ENCODE results near the gene PPP3CA. TPM values are rescaled to one million over a fixed set of nuclear protein-coding genes. Genes with fewer than 3 reads are reported as not detected.
A peak's percentile ranks its signal among the peaks of the same experiment; 100 is the strongest.

PPP3CA gene
- total RNA-seq, 1 donor from 2014 or later = 78.8 TPM

DNA sequence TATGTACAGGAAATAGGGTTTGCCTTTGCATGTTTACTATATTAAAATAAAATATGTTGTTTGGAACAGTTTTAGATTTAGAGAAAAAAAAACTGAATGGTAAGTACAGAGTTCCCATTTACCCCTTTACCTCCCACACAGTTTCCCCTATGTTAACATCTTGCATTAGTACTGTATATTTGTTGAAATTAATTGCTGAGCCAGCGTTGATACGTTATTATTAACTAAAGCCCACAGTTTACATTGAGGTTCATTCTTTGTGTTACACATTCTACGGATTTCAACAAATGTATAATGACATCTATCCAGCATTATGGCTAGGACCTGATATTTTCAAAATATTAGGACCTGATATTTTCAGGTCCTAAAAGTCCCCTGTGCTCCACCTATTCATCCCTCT, 70.7 kb downstream of the PPP3CA start:
- Mint-ChIP-seq H3K4me3 (no peak overlapping the region), H3K27me3 (no peaks in the 10 kb centered on the region), H3K9me3 (no peaks in the 10 kb centered on the region), H3K36me3 (ENCODE audit: low read depth) (peaks cover 2% of the 10 kb centered on the region), H3K27ac (no peak overlapping the region), H3K4me1 (peaks cover 67% of the 10 kb centered on the region)
- CTCF ChIA-PET = no interaction called here
- intact Hi-C loops (cut with micrococcal nuclease) = loop anchor here (2.0 to 10.0 kb wide), 2 partner anchors 14 to 458 kb away; no protein-coding TSS in a partner anchor
- no peak for ATAC-seq (ENCODE audit: low read depth)
- POLR2A ChIA-PET = interaction anchor here (0.8 kb wide), 1 partner anchor 56 kb away, joined by 10 read pairs; no protein-coding TSS in a partner anchor
- no peak for DNase-seq
- TF ChIP-seq CTCF (IDR thresholded peaks at IDR 0.05) = no peak

- Mint-ChIP-seq H3K27ac (peak overlapping the region; percentile 37), H3K4me3 (peak overlapping the region; percentile 8), H3K4me1 (peaks cover 67% of the 10 kb centered on the region), H3K36me3 (ENCODE audit: low read depth) (peaks cover 2% of the 10 kb centered on the region), H3K9me3 (no peaks in the 10 kb centered on the region), H3K27me3 (no peaks in the 10 kb centered on the region)
- ATAC-seq (ENCODE audit: low read depth) = peak; percentile 45
- ChIA-PET CTCF (interaction anchor here (0.7 kb wide), 1 partner anchor 456 kb away, joined by 3 read pairs; no protein-coding TSS in a partner anchor), POLR2A (interaction anchor here (0.5 to 0.7 kb wide), 2 partner anchors 22 to 806 kb away, joined by 3 read pairs; no protein-coding TSS in a partner anchor)
- TF ChIP-seq CTCF (IDR thresholded peaks at IDR 0.05) = no peak
- no peak for DNase-seq
- intact Hi-C loops (cut with micrococcal nuclease) = loop anchor here (2.0 to 10.0 kb wide), 2 partner anchors 16 to 460 kb away; no protein-coding TSS in a partner anchor
Observed at GRCh38 chr4:101274888-101275752, 72.2 kb downstream of the PPP3CA start.

- intact Hi-C loops (cut with micrococcal nuclease) = loop anchor here (1.0 to 10.0 kb wide), 2 partner anchors 8 to 463 kb away; no protein-coding TSS in a partner anchor
- no peak overlapping the region for H3K27ac Mint-ChIP-seq
Observed at GRCh38 chr4:101271516-101271915, 75.8 kb downstream of the PPP3CA start.

DNA sequence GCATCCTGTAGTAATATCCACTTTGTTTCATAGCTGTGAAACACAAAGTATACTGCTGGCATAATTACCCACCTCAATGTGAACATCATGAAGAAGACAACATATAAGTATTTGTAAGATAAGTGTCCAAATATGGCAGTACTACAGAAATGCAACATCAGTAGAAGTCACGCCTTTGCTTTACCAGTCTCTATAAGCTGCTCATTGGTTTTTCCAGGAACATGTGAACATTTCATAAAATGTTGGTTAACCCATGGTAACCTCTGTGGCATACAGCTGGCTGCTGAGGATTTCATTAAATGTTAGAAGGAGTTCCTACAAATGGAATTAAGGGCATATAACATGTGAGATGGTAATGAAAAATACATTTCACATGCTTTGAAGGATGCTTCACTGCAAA, 77.6 kb downstream of the PPP3CA start:
- no peak overlapping the region for H3K4me3 Mint-ChIP-seq
- CTCF ChIA-PET = no interaction called here
- no peaks in the 10 kb centered on the region for H3K9me3 Mint-ChIP-seq
- TF ChIP-seq CTCF (IDR thresholded peaks at IDR 0.05) = no peak
- no peaks in the 10 kb centered on the region for H3K27me3 Mint-ChIP-seq
- POLR2A ChIA-PET = interaction anchor here (0.8 to 1.1 kb wide), 2 partner anchors 10 to 11 kb away, joined by 3 to 7 read pairs; no protein-coding TSS in a partner anchor
- intact Hi-C loops (cut with micrococcal nuclease) = loop anchor here (10.0 kb wide), 1 partner anchor 465 kb away; no protein-coding TSS in a partner anchor
- no peak overlapping the region for H3K27ac Mint-ChIP-seq
- H3K4me1 Mint-ChIP-seq = peaks cover 67% of the 10 kb centered on the region
- no peak for ATAC-seq (ENCODE audit: low read depth)
- DNase-seq = no peak
- no peaks in the 10 kb centered on the region for H3K36me3 Mint-ChIP-seq (ENCODE audit: low read depth)

More at GRCh38 chr4:101271516-101271915, 75.8 kb downstream of the PPP3CA start:
- TF ChIP-seq CTCF (IDR thresholded peaks at IDR 0.05) = no peak
- Mint-ChIP-seq H3K4me1 (peaks cover 69% of the 10 kb centered on the region), H3K36me3 (ENCODE audit: low read depth) (peaks cover 2% of the 10 kb centered on the region), H3K27me3 (no peaks in the 10 kb centered on the region), H3K4me3 (no peak overlapping the region), H3K9me3 (no peaks in the 10 kb centered on the region)
- POLR2A ChIA-PET = no interaction called here
- DNase-seq = no peak
- ATAC-seq (ENCODE audit: low read depth) = no peak
- CTCF ChIA-PET = no interaction called here

DNA sequence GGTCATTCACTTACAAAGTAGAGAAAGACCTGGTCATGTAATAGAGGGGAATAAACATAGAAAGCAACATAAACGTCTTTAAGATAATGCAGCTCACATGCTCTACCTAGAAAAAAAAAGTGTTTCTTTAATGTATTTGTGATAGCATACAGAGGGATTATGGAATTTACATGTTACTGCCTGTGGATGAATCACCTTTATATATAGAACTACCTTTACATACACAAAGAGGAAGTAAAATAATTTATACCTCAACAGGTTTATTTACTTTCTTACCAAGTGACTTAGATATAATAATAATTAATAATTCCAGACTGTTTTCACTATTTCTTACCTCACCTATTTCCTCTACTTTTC, 81.5 kb downstream of the PPP3CA start:
- H3K36me3 Mint-ChIP-seq (ENCODE audit: low read depth) = no peaks in the 10 kb centered on the region
- H3K27ac Mint-ChIP-seq = peak overlapping the region; percentile 69
- peaks cover 87% of the 10 kb centered on the region for H3K4me1 Mint-ChIP-seq
- intact Hi-C loops (cut with micrococcal nuclease) = loop anchor here (2.0 kb wide), 1 partner anchor 21 kb away; no protein-coding TSS in a partner anchor
- TF ChIP-seq CTCF (IDR thresholded peaks at IDR 0.05) = no peak
- peak overlapping the region; percentile 48 for H3K4me3 Mint-ChIP-seq
- ChIA-PET CTCF (no interaction called here), POLR2A (no interaction called here)
- no peak for DNase-seq
- H3K27me3 Mint-ChIP-seq = no peaks in the 10 kb centered on the region
- no peaks in the 10 kb centered on the region for H3K9me3 Mint-ChIP-seq
- no peak for ATAC-seq (ENCODE audit: low read depth)
